GM10266 (cell line): ENCODE results near the gene IGSF3.

ENCODE experiments used
- DNase-seq: peaks from one replicate; pipeline ENCODE4 v3.0.0; 2012; ENCODE audit errors: extremely low spot score
- TF ChIP-seq, protein P1 (sequence below): IDR thresholded peaks from 2 replicates; pipeline ENCODE4 v1.5.1; 2012; ENCODE audit warnings: mild to moderate bottlenecking, low read depth; ENCODE audit not compliant: control insufficient read depth, insufficient read depth; ENCODE audit errors: missing control alignments

Gene IGSF3

GRCh38 chr1:116546354-116546977, 121.1 kb downstream of the IGSF3 start:
- DNase-seq, result no peak
- TF ChIP-seq, protein P1, sequence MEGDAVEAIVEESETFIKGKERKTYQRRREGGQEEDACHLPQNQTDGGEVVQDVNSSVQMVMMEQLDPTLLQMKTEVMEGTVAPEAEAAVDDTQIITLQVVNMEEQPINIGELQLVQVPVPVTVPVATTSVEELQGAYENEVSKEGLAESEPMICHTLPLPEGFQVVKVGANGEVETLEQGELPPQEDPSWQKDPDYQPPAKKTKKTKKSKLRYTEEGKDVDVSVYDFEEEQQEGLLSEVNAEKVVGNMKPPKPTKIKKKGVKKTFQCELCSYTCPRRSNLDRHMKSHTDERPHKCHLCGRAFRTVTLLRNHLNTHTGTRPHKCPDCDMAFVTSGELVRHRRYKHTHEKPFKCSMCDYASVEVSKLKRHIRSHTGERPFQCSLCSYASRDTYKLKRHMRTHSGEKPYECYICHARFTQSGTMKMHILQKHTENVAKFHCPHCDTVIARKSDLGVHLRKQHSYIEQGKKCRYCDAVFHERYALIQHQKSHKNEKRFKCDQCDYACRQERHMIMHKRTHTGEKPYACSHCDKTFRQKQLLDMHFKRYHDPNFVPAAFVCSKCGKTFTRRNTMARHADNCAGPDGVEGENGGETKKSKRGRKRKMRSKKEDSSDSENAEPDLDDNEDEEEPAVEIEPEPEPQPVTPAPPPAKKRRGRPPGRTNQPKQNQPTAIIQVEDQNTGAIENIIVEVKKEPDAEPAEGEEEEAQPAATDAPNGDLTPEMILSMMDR, result no peak

DNA sequence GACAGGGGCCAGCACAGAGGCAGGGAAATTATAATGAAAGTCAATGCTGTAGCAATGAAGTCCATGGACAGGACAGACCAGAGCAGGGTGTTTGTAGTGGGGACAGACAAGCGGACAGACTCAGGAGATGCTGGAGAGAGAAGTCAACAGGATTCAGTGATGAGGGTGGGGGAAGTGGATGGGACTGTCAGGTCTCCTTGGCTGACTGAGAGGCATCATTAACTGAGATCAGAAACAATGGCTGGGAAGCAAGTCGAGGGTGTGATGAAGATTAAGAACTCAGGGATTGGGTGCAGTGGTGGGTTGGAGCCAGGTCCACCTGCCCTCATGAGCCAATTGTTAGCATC, 122.2 kb downstream of the IGSF3 start:
- DNase-seq, result no peak
- TF ChIP-seq, protein P1, result no peak

DNA sequence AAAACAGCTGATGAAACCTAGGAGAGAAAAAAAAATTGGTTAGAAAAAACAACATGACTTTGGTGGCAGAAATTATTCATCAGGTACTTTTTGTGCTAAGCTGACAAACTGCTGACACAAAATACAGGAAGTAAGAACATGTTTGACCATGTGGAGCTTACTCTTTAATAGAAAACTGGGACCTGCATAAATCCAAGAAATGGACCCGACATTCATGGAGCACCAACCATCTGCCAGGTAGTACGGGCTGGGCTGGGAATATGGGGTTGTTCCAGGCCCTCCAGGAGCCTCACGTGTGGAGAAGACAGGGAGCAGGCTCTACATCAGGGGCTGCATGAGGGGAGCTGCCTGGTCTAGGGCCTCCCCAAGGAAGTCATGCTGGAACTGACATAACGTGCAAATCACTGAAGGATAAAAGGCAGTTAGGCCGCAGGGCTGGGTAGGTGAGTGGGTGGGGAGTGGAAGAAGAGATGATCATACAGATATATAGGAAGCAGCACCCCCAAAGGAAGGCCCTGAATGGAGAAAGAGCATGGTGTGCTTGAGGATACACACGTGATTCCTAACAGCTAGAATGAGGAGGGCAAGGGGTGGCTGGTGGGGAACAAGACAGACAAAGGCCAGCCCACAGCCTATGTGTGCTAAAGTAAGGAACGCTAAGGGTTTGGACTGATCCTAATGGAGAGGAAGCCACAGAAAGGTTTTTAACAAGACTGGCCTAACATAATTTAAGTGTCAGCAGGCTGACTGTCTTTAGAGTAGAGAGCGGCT, 122.8 kb downstream of the IGSF3 start:
- peak; percentile 51 for DNase-seq
- TF ChIP-seq, protein P1, result no peak

DNA sequence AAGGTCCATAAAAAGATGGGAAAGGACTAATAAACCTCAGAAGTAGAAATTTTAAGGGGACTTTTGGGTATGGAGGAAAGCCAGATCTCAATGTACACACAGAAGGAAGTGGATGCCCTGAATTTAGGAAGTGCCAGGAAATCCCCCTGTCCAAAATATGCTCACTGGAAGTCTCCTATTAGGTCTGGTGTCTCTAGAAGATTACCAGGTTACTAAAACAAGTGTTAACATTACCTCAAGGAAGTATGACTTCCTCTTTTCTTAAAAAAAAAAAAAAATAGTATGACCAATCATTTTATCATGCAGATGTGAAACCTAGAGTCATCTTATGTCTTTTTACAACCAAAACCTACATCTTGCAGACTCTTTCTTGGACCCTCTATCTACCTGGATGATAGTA, 127.4 kb downstream of the IGSF3 start:
- TF ChIP-seq, protein P1, result no peak
- peak; percentile 67 for DNase-seq

DNA sequence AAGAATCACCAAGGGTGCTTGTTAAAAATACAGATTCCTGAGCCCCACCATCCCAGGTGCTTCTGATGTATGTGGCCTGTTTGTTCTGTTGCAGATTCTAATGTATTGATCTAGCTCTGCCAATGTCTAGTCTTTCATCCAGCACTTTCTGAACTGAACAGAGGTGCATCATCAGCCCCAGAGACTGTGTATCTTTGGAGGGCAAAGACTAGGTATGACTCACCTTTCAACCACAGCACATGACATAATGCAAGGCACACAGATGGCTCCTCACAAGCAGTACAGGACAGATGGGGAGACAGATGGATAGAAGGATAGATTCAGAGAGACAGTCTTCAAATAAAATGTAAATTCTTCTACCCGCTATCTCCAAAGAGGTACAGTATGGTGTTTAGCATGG, 129.0 kb downstream of the IGSF3 start:
- no peak for DNase-seq
- TF ChIP-seq, protein P1, result no peak

GRCh38 chr1:116537898-116538297, 129.6 kb downstream of the IGSF3 start:
- TF ChIP-seq, protein P1, result no peak

More at GRCh38 chr1:116537898-116538297, 129.6 kb downstream of the IGSF3 start:
- no peak for DNase-seq
